Esophagus muscularis mucosa (tissue), 3 donors: ENCODE measurements around the gene FOXP3.

Experiments used
- CTCF ChIP-seq, 3 experiments: fragments of 200-600 bp in 2 of 3; fragments of 450-650 bp in 1 of 3; sonication (generic) in 2 of 3; IDR thresholded peaks; one replicate each; pipeline ENCODE4 v1.5.1; 2017 to 2019; ENCODE audit warnings: antibody characterized with exemption in 3 of 3, mild to moderate bottlenecking in 2 of 3, moderate library complexity in 1 of 3
- POLR2AphosphoS5 ChIP-seq, 2 donors: sonication (generic); formaldehyde crosslinking; IDR thresholded peaks; one replicate each; pipeline ENCODE4 v1.6.1; 2017; ENCODE audit warnings: antibody characterized with exemption in 2 of 2

GRCh38 chrX:49214416-49214815 is 50.1 kb downstream of the FOXP3 start:
- TF ChIP-seq CTCF (IDR thresholded peaks at IDR 0.05) = no peak
- TF ChIP-seq POLR2AphosphoS5 (IDR thresholded peaks at IDR 0.05) = no peak
